ENCODE results near the gene GCAT.

The GCAT gene

GRCh38 chr22:37848587-37849088 is 40.9 kb downstream of the GCAT start:
- peak; percentile 11 for DNase-seq

DNA sequence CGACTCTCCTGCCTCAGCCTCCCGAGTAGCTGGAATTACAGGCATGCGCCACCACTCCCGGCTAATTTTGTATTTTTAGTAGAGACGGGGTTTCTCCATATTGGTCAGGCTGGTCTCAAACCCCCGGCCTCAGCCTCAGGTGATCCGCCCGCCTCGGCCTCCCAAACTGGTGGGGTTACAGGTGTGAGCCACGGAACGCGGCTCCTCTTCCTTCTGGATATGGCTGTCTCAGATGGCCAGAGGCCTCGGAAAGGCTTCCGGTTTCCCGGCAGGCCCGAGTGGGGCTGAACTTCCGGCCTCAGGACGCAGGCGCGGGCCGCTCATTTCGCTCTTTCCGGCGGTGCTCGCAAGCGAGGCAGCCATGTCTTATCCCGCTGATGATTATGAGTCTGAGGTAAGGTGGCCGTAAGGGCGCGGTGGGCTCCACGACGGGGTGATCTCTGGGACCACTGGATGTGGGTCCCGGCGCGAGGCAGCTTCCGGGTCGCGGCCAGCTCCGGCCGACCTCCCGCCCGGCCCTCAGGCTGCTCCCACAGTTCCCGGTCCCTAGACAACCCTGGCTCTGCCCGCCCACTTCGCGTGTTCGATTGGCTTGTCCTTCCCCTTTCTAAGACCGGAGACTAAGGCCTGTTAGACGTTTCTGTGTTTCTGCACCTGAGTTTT is 41.5 kb downstream of the GCAT start, which contains the start of gene EIF3L:
TSS of gene EIF3L (plus strand) at position 331 of the 663 bp plus-strand sequence. CDS start at position 362, 31 bp downstream.
- peak; percentile 88 for DNase-seq

- DNase-seq = no peak
These were observed 43.1 kb downstream of the GCAT start for GRCh38 chr22:37850801-37851200.

DNA sequence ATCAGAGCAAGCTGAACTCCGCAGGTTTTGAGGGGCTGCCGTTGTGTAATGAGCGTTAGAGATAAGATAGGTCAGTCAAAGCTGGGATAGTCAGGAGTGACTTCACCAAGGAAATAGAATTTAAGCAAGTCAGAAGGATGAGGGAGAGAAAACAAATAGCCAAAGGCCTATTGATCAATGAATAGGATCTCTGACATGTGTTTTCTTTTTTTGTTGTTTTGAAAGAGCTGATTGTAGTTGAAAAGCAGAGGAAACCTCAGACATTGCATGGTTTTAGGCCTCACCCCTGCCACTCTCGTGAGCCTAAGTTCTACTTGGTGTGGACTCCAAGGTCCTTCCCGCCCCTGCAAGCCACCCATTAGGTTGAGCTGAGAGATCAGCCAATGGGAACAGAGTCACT is 44.7 kb downstream of the GCAT start:
- no peak for DNase-seq

DNA sequence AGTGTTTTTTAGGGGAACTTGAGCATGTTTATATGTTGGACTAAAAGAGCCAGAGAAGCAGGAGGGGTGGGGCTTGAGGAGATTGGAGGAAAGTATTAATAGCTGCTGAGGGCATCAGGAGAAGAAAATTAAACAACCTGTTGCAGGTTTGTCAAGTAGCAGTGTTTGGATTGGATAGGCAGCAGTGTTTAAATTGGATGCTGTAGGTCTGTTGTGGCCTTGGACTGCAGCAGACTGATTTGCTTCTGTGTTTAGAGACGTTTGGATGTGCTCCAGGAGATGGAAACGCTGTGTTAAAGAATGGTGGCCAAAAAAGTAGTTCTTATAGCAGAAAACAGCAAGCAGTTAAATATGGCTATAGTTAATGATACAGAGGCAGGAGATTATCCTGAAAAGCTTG is 47.2 kb downstream of the GCAT start:
- no peak for DNase-seq

GRCh38 chr22:37855462-37855861 is 47.7 kb downstream of the GCAT start:
- no peak for DNase-seq

DNA sequence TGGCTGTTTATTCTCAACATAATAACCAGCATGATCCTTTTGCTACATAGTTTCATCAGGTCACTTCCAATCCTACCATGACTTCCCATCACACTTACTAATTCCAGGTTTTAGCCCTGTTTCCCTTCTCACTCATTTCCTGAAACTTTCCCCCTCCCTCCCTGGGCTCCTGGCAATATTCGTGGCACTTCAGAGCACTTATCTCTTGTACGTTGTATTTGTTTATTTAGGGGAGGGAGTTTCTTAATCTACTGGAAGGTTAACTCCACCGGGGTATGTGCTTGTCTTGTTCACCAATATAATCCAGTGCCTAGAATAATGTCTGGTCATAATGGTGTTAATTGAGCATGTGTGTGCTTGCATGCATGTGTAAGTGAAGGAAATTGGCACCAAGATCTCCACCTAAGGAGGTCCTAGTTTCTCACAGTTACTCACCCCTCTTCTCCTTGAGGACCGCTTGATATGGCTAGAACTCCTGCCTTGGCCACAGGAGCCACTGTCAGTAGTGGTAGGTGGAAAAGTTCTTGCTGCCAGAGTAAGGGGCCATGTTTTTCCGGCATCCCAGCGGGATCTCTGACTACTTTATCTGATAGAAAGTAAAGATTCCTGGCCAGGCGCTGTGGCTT is 53.2 kb downstream of the GCAT start:
- DNase-seq = no peak

DNA sequence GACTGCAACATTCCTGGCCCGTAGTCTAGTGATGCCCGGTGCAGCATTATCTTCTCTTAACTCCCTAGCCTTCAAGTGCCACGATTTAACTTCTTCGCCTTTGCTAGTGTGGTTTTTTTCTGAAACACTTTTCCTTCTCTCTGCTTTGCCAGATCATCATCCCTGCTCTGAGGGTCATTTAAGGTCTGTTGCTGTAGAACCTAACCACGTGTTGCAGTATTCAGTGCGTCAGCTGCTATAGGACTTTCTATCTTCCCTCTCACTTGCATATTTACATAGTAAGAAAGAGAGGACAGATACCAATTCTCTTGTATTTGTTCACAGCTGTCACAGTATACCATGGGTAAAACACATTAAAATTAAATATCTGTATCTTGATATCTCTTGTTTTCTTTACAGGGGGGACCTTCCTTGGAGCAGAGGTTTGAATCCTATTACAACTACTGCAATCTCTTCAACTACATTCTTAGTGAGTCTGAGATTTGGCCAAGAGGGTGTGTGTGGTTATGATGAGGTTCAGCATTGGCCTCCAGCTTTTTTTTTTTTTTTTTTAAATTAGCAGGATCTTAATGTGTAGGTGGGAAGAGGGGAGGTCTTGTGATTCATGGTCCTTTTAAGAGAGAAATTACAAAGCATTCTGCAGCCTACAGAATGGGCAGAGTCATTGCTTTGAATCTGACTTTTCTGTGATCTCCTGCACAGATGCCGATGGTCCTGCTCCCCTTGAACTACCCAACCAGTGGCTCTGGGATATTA is 55.0 kb downstream of the GCAT start:
- DNase-seq = no peak

DNA sequence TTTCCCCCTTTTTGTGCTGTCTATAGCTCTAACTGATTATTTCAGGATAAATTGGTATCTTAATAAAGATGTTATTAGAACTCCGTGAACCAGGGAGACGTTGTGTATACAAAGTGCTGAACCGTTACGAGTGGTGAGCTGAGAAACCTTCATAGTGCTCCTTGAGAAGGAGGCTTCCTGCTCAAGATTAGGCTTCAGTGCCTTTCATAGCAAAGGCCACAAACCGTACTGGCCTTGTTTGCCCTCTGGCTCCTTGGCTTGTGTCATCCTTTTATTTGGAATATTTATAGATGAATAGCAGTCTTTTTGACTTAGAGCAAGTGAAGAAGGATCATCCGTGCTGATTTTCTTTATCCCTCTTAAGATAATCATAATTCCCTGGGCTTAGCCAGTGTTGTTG is 57.8 kb downstream of the GCAT start:
- no peak for DNase-seq
